HEK293 (cell line): ENCODE results near the gene SSC4D.
"Not testable (repeated sequence)": the region's sequence is repeated elsewhere in the genome, so short reads cannot be mapped to it uniquely, and the experiment has no call there.

ENCODE experiments used
- OVOL3 ChIP-seq: fragments of 450-650 bp; formaldehyde crosslinking; IDR thresholded peaks from 2 replicates; pipeline ENCODE4 v1.5.1; 2016; ENCODE audit warnings: missing biosample characterization, missing genetic modification characterization
- WT1 ChIP-seq: fragments of 450-650 bp; formaldehyde crosslinking; IDR thresholded peaks from 2 replicates; pipeline ENCODE4 v1.5.1; 2016; ENCODE audit warnings: missing biosample characterization, missing genetic modification characterization
- YY1 ChIP-seq: fragments of 450-650 bp; formaldehyde crosslinking; IDR thresholded peaks from 2 replicates; pipeline ENCODE4 v1.5.1; 2018; ENCODE audit warnings: missing biosample characterization, missing genetic modification characterization
- ZIC2 ChIP-seq: fragments of 450-650 bp; formaldehyde crosslinking; IDR thresholded peaks from 2 replicates; pipeline ENCODE4 v1.5.1; 2016; ENCODE audit warnings: missing biosample characterization, missing genetic modification characterization
- ZNF24 ChIP-seq: fragments of 450-650 bp; formaldehyde crosslinking; IDR thresholded peaks from 2 replicates; pipeline ENCODE4 v1.5.1; 2016; ENCODE audit warnings: missing biosample characterization, missing genetic modification characterization
- ZNF416 ChIP-seq: fragments of 450-650 bp; formaldehyde crosslinking; IDR thresholded peaks from 2 replicates; pipeline ENCODE4 v1.5.1; 2016; ENCODE audit warnings: missing biosample characterization, missing genetic modification characterization
- ZNF629 ChIP-seq: fragments of 450-650 bp; formaldehyde crosslinking; IDR thresholded peaks from 2 replicates; pipeline ENCODE4 v1.5.1; 2017; ENCODE audit warnings: missing biosample characterization, missing genetic modification characterization
- ZNF664 ChIP-seq: fragments of 450-650 bp; formaldehyde crosslinking; IDR thresholded peaks from 2 replicates; pipeline ENCODE4 v1.5.1; 2016; ENCODE audit warnings: missing biosample characterization, missing genetic modification characterization
- TF ChIP-seq, protein P1 (sequence below): fragments of 450-650 bp; formaldehyde crosslinking; IDR thresholded peaks from 2 replicates; pipeline ENCODE4 v1.5.1; 2016; ENCODE audit warnings: missing biosample characterization, missing genetic modification characterization
- TF ChIP-seq, protein P2 (sequence below): fragments of 450-650 bp; formaldehyde crosslinking; IDR thresholded peaks from 2 replicates; pipeline ENCODE4 v1.5.1; 2016; ENCODE audit warnings: missing biosample characterization, missing genetic modification characterization
- TF ChIP-seq, protein P3 (sequence below): fragments of 450-650 bp; formaldehyde crosslinking; IDR thresholded peaks from 2 replicates; pipeline ENCODE4 v1.5.1; 2016; ENCODE audit warnings: missing biosample characterization, missing genetic modification characterization
- TF ChIP-seq, protein P4 (sequence below): fragments of 450-650 bp; formaldehyde crosslinking; IDR thresholded peaks from 2 replicates; pipeline ENCODE4 v1.5.1; 2017; ENCODE audit warnings: missing biosample characterization, missing genetic modification characterization
- TF ChIP-seq, protein P5 (sequence below): fragments of 450-650 bp; formaldehyde crosslinking; IDR thresholded peaks from 2 replicates; pipeline ENCODE4 v1.5.1; 2016; ENCODE audit warnings: missing biosample characterization, missing genetic modification characterization

DNA sequence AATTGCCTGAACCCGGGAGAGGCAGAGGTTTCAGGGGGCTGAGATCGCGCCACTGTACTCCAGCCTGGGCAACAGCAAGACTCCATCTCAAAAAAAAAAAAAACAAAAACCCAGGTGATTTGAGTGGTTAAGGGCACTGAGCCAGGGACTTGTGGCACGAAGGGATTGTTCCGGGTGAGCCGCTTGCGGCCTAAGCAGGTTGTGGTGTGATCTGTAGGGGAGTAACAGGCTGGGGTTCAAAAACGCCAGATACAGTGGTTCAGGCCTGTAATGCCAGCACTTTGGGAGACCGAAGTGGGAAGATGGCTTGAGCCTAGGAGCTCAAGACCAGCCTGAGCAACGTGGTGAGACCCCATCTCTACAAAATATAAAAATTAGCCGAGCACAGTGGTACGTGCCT lies 34.3 kb upstream of the SSC4D start:
- TF ChIP-seq, protein P1, sequence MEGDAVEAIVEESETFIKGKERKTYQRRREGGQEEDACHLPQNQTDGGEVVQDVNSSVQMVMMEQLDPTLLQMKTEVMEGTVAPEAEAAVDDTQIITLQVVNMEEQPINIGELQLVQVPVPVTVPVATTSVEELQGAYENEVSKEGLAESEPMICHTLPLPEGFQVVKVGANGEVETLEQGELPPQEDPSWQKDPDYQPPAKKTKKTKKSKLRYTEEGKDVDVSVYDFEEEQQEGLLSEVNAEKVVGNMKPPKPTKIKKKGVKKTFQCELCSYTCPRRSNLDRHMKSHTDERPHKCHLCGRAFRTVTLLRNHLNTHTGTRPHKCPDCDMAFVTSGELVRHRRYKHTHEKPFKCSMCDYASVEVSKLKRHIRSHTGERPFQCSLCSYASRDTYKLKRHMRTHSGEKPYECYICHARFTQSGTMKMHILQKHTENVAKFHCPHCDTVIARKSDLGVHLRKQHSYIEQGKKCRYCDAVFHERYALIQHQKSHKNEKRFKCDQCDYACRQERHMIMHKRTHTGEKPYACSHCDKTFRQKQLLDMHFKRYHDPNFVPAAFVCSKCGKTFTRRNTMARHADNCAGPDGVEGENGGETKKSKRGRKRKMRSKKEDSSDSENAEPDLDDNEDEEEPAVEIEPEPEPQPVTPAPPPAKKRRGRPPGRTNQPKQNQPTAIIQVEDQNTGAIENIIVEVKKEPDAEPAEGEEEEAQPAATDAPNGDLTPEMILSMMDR = not testable (repeated sequence)
- not testable (repeated sequence) for TF ChIP-seq YY1, WT1, ZNF629, OVOL3, ZIC2, ZNF24, ZNF416, ZNF664 (tag by site-specific recombination)
- TF ChIP-seq, protein P2, sequence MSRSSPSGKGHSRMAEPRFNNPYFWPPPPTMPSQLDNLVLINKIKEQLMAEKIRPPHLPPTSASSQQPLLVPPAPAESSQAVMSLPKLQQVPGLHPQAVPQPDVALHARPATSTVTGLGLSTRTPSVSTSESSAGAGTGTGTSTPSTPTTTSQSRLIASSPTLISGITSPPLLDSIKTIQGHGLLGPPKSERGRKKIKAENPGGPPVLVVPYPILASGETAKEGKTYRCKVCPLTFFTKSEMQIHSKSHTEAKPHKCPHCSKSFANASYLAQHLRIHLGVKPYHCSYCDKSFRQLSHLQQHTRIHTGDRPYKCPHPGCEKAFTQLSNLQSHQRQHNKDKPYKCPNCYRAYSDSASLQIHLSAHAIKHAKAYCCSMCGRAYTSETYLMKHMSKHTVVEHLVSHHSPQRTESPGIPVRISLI (tag by site-specific recombination) = not testable (repeated sequence)
- TF ChIP-seq, protein P3, sequence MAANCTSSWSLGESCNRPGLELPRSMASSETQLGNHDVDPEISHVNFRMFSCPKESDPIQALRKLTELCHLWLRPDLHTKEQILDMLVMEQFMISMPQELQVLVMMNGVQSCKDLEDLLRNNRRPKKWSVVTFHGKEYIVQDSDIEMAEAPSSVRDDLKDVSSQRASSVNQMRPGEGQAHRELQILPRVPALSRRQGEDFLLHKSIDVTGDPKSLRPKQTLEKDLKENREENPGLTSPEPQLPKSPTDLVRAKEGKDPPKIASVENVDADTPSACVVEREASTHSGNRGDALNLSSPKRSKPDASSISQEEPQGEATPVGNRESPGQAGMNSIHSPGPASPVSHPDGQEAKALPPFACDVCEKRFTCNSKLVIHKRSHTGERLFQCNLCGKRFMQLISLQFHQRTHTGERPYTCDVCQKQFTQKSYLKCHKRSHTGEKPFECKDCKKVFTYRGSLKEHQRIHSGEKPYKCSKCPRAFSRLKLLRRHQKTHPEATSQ (tag by site-specific recombination) = not testable (repeated sequence)
- TF ChIP-seq, protein P4, sequence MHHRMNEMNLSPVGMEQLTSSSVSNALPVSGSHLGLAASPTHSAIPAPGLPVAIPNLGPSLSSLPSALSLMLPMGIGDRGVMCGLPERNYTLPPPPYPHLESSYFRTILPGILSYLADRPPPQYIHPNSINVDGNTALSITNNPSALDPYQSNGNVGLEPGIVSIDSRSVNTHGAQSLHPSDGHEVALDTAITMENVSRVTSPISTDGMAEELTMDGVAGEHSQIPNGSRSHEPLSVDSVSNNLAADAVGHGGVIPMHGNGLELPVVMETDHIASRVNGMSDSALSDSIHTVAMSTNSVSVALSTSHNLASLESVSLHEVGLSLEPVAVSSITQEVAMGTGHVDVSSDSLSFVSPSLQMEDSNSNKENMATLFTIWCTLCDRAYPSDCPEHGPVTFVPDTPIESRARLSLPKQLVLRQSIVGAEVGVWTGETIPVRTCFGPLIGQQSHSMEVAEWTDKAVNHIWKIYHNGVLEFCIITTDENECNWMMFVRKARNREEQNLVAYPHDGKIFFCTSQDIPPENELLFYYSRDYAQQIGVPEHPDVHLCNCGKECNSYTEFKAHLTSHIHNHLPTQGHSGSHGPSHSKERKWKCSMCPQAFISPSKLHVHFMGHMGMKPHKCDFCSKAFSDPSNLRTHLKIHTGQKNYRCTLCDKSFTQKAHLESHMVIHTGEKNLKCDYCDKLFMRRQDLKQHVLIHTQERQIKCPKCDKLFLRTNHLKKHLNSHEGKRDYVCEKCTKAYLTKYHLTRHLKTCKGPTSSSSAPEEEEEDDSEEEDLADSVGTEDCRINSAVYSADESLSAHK (tag by site-specific recombination) = not testable (repeated sequence)
- TF ChIP-seq, protein P5, sequence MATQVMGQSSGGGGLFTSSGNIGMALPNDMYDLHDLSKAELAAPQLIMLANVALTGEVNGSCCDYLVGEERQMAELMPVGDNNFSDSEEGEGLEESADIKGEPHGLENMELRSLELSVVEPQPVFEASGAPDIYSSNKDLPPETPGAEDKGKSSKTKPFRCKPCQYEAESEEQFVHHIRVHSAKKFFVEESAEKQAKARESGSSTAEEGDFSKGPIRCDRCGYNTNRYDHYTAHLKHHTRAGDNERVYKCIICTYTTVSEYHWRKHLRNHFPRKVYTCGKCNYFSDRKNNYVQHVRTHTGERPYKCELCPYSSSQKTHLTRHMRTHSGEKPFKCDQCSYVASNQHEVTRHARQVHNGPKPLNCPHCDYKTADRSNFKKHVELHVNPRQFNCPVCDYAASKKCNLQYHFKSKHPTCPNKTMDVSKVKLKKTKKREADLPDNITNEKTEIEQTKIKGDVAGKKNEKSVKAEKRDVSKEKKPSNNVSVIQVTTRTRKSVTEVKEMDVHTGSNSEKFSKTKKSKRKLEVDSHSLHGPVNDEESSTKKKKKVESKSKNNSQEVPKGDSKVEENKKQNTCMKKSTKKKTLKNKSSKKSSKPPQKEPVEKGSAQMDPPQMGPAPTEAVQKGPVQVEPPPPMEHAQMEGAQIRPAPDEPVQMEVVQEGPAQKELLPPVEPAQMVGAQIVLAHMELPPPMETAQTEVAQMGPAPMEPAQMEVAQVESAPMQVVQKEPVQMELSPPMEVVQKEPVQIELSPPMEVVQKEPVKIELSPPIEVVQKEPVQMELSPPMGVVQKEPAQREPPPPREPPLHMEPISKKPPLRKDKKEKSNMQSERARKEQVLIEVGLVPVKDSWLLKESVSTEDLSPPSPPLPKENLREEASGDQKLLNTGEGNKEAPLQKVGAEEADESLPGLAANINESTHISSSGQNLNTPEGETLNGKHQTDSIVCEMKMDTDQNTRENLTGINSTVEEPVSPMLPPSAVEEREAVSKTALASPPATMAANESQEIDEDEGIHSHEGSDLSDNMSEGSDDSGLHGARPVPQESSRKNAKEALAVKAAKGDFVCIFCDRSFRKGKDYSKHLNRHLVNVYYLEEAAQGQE (tag by site-specific recombination) = not testable (repeated sequence)
